ENCODE measurements around the gene DCTPP1. TPM values are rescaled to one million over a fixed set of nuclear protein-coding genes. Genes with fewer than 3 reads are reported as not detected.
A peak's percentile ranks its signal among the peaks of the same experiment; 100 is the strongest.

DCTPP1 gene
- total RNA-seq, 4 donors from 2014 or later, result 20.7 to 33.3 (median 27.6) TPM

GRCh38 chr16:30383521-30383920, 46.3 kb downstream of the DCTPP1 start:
- no peak for DNase-seq
- no peaks in the 10 kb centered on the region for H3K36me3 ChIP-seq
- no peaks in the 10 kb centered on the region for H3K27me3 ChIP-seq
- no peak overlapping the region for H3K4me3 ChIP-seq
- H3K9me3 ChIP-seq, result no peaks in the 10 kb centered on the region
- H3K4me1 ChIP-seq, result peaks cover 0 to 18% (median 16%) of the 10 kb centered on the region in 4 donors
- TF ChIP-seq POLR2A (IDR thresholded peaks at IDR 0.05), result no peak
- TF ChIP-seq, protein P1, sequence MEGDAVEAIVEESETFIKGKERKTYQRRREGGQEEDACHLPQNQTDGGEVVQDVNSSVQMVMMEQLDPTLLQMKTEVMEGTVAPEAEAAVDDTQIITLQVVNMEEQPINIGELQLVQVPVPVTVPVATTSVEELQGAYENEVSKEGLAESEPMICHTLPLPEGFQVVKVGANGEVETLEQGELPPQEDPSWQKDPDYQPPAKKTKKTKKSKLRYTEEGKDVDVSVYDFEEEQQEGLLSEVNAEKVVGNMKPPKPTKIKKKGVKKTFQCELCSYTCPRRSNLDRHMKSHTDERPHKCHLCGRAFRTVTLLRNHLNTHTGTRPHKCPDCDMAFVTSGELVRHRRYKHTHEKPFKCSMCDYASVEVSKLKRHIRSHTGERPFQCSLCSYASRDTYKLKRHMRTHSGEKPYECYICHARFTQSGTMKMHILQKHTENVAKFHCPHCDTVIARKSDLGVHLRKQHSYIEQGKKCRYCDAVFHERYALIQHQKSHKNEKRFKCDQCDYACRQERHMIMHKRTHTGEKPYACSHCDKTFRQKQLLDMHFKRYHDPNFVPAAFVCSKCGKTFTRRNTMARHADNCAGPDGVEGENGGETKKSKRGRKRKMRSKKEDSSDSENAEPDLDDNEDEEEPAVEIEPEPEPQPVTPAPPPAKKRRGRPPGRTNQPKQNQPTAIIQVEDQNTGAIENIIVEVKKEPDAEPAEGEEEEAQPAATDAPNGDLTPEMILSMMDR (IDR thresholded peaks at IDR 0.05), result no peak
- H3K27ac ChIP-seq, result peak overlapping the region in 3 of 4 donors; percentile 53 to 92 (median 73)

GRCh38 chr16:30382111-30382881, 47.5 kb downstream of the DCTPP1 start, which contains the start of gene SEPTIN1:
TSS of gene SEPTIN1 (minus strand) at chr16:30382561. CDS start at chr16:30382542, 19 bp downstream.
- H3K4me1 ChIP-seq, result peaks cover 0 to 19% (median 19%) of the 10 kb centered on the region in 4 donors
- TF ChIP-seq, protein P1 (IDR thresholded peaks at IDR 0.05), result no peak
- TF ChIP-seq POLR2A (IDR thresholded peaks at IDR 0.05), result no peak
- DNase-seq, result peak in 2 of 3 donors; percentile 88

DNA sequence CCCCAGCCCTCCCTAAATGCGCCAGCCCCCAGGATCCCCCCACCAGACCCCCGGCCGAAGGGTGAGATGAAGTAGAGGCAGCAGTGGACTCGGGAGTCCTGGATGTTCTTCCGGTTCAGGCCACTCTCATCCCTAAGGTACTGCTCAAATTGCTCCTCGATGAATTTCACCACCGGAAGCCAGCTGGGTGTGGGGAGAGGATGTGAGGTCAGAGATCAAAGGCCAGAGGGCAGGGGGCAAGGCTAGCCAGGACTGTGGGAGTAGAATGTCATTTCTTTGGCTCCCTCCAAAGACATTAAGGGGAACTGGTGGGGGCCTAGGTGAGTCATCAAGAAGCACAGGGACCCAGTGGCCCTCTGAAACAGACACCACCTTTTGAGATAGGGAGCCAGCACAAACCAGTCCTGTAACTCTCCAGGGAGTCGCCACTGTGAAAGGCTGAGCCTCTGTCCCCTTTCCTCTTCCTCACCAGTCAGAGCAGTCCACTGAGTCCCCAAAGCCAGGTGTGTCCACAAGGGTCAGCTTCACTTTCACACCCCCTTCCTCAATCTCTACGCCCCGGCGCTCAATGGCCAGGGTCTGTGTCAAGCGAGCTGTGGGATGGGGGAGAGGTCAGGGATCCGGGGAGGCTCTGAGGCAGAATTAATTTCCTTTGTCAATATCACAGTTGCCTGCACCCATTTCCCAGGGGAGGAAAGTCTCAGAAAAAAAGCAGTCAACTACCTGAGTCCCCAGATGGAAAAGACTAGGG, 48.4 kb downstream of the DCTPP1 start:
- Histone ChIP-seq H3K4me1 (peaks cover 0 to 24% (median 22%) of the 10 kb centered on the region in 4 donors), H3K4me3 (peak overlapping the region in 3 of 4 donors; percentile 37 to 46 (median 45)), H3K36me3 (no peaks in the 10 kb centered on the region), H3K27me3 (no peaks in the 10 kb centered on the region), H3K27ac (peak overlapping the region; percentile 53 to 92 (median 74)), H3K9me3 (no peaks in the 10 kb centered on the region)
- TF ChIP-seq POLR2A (IDR thresholded peaks at IDR 0.05), result no peak
- TF ChIP-seq, protein P1 (IDR thresholded peaks at IDR 0.05), result no peak
- DNase-seq, result no peak

More at GRCh38 chr16:30382111-30382881, 47.5 kb downstream of the DCTPP1 start, which contains the start of gene SEPTIN1:
- Histone ChIP-seq H3K9me3 (no peaks in the 10 kb centered on the region), H3K36me3 (no peaks in the 10 kb centered on the region), H3K27ac (peak within 1 kb of the TSS; percentile 53 to 92 (median 74)), H3K27me3 (no peaks in the 10 kb centered on the region), H3K4me3 (peak within 1 kb of the TSS; percentile 28 to 46 (median 41))

DNA sequence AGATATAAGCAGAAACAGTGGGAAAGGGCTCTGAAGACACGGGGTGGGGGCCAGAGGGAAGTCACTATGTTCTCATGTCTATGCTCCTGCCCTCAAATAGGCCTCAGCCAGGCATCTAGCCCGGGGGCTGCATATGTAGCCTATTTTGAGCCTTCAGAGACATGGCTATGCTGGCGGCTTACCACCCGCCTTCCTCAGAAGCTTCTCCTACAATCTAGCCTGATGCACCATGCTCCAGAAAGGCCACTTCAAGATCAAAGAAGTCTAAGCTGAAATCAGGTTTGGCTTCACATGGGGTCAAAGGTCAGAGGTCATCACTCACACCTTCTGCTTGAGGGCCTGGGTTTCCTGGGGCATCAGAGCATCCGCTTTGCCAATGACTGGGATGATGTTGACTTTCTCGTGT, 49.0 kb downstream of the DCTPP1 start:
- Histone ChIP-seq H3K9me3 (no peaks in the 10 kb centered on the region), H3K4me1 (peaks cover 0 to 24% (median 22%) of the 10 kb centered on the region in 4 donors), H3K27me3 (no peaks in the 10 kb centered on the region), H3K4me3 (no peak overlapping the region), H3K27ac (peak overlapping the region in 2 of 4 donors; percentile 76 to 92), H3K36me3 (no peaks in the 10 kb centered on the region)
- no peak for TF ChIP-seq POLR2A (IDR thresholded peaks at IDR 0.05)
- TF ChIP-seq, protein P1 (IDR thresholded peaks at IDR 0.05), result no peak
- DNase-seq, result no peak

DNA sequence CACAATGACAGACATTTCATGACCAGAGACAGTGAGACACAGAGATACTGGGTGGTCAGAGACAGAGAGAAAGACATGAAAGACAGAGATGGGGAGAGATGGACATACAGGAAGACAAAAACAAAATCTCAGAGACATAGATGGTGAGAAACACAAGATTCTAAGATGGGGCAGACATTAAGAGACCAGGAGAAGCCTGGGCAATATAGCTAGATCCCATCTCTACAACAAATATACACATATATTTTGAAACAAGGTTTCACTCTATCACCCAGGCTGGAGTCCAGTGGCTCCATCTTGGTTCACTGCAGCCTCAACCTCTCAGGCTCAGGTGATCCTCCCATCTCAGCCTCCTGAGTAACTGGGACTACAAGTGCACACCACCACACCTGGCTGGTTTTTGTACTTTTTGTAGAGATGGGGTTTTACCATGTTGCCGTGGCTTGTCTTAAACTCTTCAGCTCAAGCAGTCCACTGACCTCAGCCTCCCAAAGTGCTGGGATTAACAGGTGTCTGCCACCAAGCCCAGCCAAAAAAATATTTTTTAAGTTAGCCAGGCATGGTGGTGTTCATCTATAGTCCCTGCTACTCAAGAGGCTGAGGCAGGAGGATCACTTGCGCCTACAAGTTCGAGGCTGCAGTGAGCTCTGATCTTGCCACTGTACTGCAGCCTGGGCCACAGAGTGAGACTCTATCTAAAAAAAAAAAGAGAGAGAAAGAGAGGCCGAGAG, 49.6 kb downstream of the DCTPP1 start:
- no peaks in the 10 kb centered on the region for H3K27me3 ChIP-seq
- no peak for TF ChIP-seq POLR2A (IDR thresholded peaks at IDR 0.05)
- TF ChIP-seq, protein P1 (IDR thresholded peaks at IDR 0.05), result no peak
- no peaks in the 10 kb centered on the region for H3K9me3 ChIP-seq
- no peak overlapping the region for H3K4me3 ChIP-seq
- no peaks in the 10 kb centered on the region for H3K36me3 ChIP-seq
- peak overlapping the region in 1 of 4 donors; percentile 92 for H3K27ac ChIP-seq
- DNase-seq, result no peak
- H3K4me1 ChIP-seq, result peaks cover 0 to 24% (median 22%) of the 10 kb centered on the region in 4 donors
